SK-N-SH treated with all-trans-retinoic acid at 6 μM for 48 hours (cell line): ENCODE measurements around the gene GFPT1.

Experiments used
- ATAC-seq: fragments of 200-7000 bp; cut with Tn5 transposase; 3 replicates; pipeline ENCODE4 v1.9.1; 2020; ENCODE audit warnings: mild to moderate bottlenecking, moderate library complexity
- ARNTL ChIP-seq: fragments of 450-650 bp; formaldehyde crosslinking; IDR thresholded peaks from 2 replicates; pipeline ENCODE4 v1.5.0; 2020; ENCODE audit warnings: low read depth, mild to moderate bottlenecking, moderate library complexity, borderline replicate concordance
- BACH2 ChIP-seq: fragments of 250-450 bp; sonication (Bioruptor Pico); IDR thresholded peaks from 2 replicates; pipeline ENCODE4 v1.9.0; 2021; ENCODE audit warnings: mild to moderate bottlenecking, borderline replicate concordance
- CSDC2 ChIP-seq: fragments of 250-450 bp; sonication (Bioruptor Pico); IDR thresholded peaks from 2 replicates; pipeline ENCODE4 v1.5.0; 2020; ENCODE audit warnings: mild to moderate bottlenecking, moderate library complexity
- CSRNP3 ChIP-seq: fragments of 250-450 bp; sonication (Bioruptor Pico); IDR thresholded peaks from 2 replicates; pipeline ENCODE4 v1.5.1; 2021; ENCODE audit warnings: mild to moderate bottlenecking, moderate library complexity
- ESRRG ChIP-seq: fragments of 250-450 bp; sonication (Bioruptor Pico); IDR thresholded peaks from 2 replicates; pipeline ENCODE4 v1.6.1; 2021; ENCODE audit warnings: mild to moderate bottlenecking
- GLIS3 ChIP-seq: fragments of 250-450 bp; sonication (Bioruptor Pico); IDR thresholded peaks from 2 replicates; pipeline ENCODE4 v1.5.0; 2020; ENCODE audit warnings: mild to moderate bottlenecking, moderate library complexity
- ISL1 ChIP-seq: fragments of 250-450 bp; sonication (Bioruptor Pico); IDR thresholded peaks from 2 replicates; pipeline ENCODE4 v2.1.2; 2022; ENCODE audit warnings: mild to moderate bottlenecking, moderate library complexity
- OSR1 ChIP-seq: fragments of 250-450 bp; sonication (Bioruptor Pico); IDR thresholded peaks from 2 replicates; pipeline ENCODE4 v1.8.0; 2022; ENCODE audit warnings: moderate library complexity, mild to moderate bottlenecking, inconsistent platforms
- PATZ1 ChIP-seq: fragments of 250-450 bp; sonication (Bioruptor Pico); IDR thresholded peaks from 2 replicates; pipeline ENCODE4 v1.8.0; 2020; ENCODE audit warnings: mild to moderate bottlenecking, moderate library complexity, borderline replicate concordance
- POU6F1 ChIP-seq: fragments of 250-450 bp; sonication (Bioruptor Pico); IDR thresholded peaks from 2 replicates; pipeline ENCODE4 v1.8.0; 2021; ENCODE audit warnings: low read depth, mild to moderate bottlenecking, moderate library complexity, borderline replicate concordance
- PPARA ChIP-seq: fragments of 250-450 bp; sonication (Bioruptor Pico); IDR thresholded peaks from 2 replicates; pipeline ENCODE4 v1.5.0; 2020; ENCODE audit warnings: mild to moderate bottlenecking, borderline replicate concordance
- RARB ChIP-seq: fragments of 250-450 bp; sonication (Bioruptor Pico); IDR thresholded peaks from 2 replicates; pipeline ENCODE4 v1.8.0; 2021; ENCODE audit warnings: mild to moderate bottlenecking, moderate library complexity
- SNAI2 ChIP-seq: fragments of 250-450 bp; sonication (Bioruptor Pico); IDR thresholded peaks from 2 replicates; pipeline ENCODE4 v1.5.0; 2020; ENCODE audit warnings: mild to moderate bottlenecking, moderate library complexity
- TCF4 ChIP-seq: fragments of 250-450 bp; sonication (Bioruptor Pico); IDR thresholded peaks from 2 replicates; pipeline ENCODE4 v1.8.0; 2021; ENCODE audit warnings: mild to moderate bottlenecking, moderate library complexity, borderline replicate concordance
- TSHZ2 ChIP-seq: fragments of 250-450 bp; sonication (Bioruptor Pico); IDR thresholded peaks from 2 replicates; pipeline ENCODE4 v1.5.0; 2020; ENCODE audit warnings: mild to moderate bottlenecking, moderate library complexity
- ZC3H10 ChIP-seq: fragments of 250-450 bp; sonication (Bioruptor Pico); IDR thresholded peaks from 2 replicates; pipeline ENCODE4 v1.5.1; 2021; ENCODE audit warnings: mild to moderate bottlenecking, moderate library complexity
- ZFP3 ChIP-seq: fragments of 250-450 bp; sonication (Bioruptor Pico); IDR thresholded peaks from 2 replicates; pipeline ENCODE4 v1.5.0; 2020; ENCODE audit warnings: mild to moderate bottlenecking, moderate library complexity
- ZFP30 ChIP-seq: fragments of 450-650 bp; formaldehyde crosslinking; IDR thresholded peaks from 2 replicates; pipeline ENCODE4 v1.5.0; 2022; ENCODE audit warnings: mild to moderate bottlenecking, moderate library complexity
- ZNF565 ChIP-seq: fragments of 450-650 bp; formaldehyde crosslinking; conservative IDR thresholded peaks from 2 replicates; pipeline ENCODE4 v1.5.0; 2020; ENCODE audit warnings: low read depth, mild to moderate bottlenecking, moderate library complexity
- ZNF70 ChIP-seq: fragments of 450-650 bp; formaldehyde crosslinking; IDR thresholded peaks from 2 replicates; pipeline ENCODE4 v1.5.0; 2020; ENCODE audit warnings: mild to moderate bottlenecking, moderate library complexity

Gene GFPT1

GRCh38 chr2:69300650-69301049 is 86.4 kb downstream of the GFPT1 start:
- TF ChIP-seq ZNF565 (CRISPR knock-in tag), result no peak
- ATAC-seq, result no peak

- ATAC-seq, result no peak
- TF ChIP-seq POU6F1 (CRISPR knock-in tag), result no peak
- TF ChIP-seq PATZ1, result no peak
- no peak for TF ChIP-seq ESRRG
These were observed 87.1 kb downstream of the GFPT1 start for GRCh38 chr2:69299772-69300516.

GRCh38 chr2:69298862-69299261 is 88.2 kb downstream of the GFPT1 start:
- no peak for TF ChIP-seq CSDC2
- no peak for TF ChIP-seq OSR1 (CRISPR knock-in tag)
- TF ChIP-seq ZFP3 (CRISPR knock-in tag), result no peak
- no peak for TF ChIP-seq SNAI2 (CRISPR knock-in tag)
- no peak for TF ChIP-seq ZC3H10 (CRISPR knock-in tag)
- no peak for TF ChIP-seq ZNF70

GRCh38 chr2:69298261-69298660 is 88.8 kb downstream of the GFPT1 start:
- peak; percentile 88 for ATAC-seq
- no peak for TF ChIP-seq ZNF565 (CRISPR knock-in tag)
- no peak for TF ChIP-seq SNAI2 (CRISPR knock-in tag)
- TF ChIP-seq POU6F1 (CRISPR knock-in tag), result no peak
- TF ChIP-seq PPARA (CRISPR knock-in tag), result no peak
- no peak for TF ChIP-seq TCF4 (CRISPR knock-in tag)
- TF ChIP-seq OSR1 (CRISPR knock-in tag), result no peak
- TF ChIP-seq TSHZ2, result no peak
- TF ChIP-seq PATZ1, result no peak
- TF ChIP-seq ESRRG, result no peak
- no peak for TF ChIP-seq ZC3H10 (CRISPR knock-in tag)
- TF ChIP-seq ARNTL (CRISPR knock-in tag), result no peak
- TF ChIP-seq CSDC2, result no peak
- TF ChIP-seq ZNF70, result no peak
- no peak for TF ChIP-seq CSRNP3 (CRISPR knock-in tag)
- no peak for TF ChIP-seq RARB (CRISPR knock-in tag)
- no peak for TF ChIP-seq ZFP3 (CRISPR knock-in tag)
- TF ChIP-seq ZFP30 (CRISPR knock-in tag), result no peak
- TF ChIP-seq BACH2 (CRISPR knock-in tag), result no peak
- TF ChIP-seq GLIS3 (CRISPR knock-in tag), result no peak
- no peak for TF ChIP-seq ISL1 (CRISPR knock-in tag)

More at GRCh38 chr2:69298862-69299261, 88.2 kb downstream of the GFPT1 start:
- peak; percentile 79 for ATAC-seq
